ENCODE data around the gene RASGRP3. TPM values are rescaled to one million over a fixed set of nuclear protein-coding genes. Genes with fewer than 3 reads are reported as not detected.

RASGRP3 gene
- total and polyA plus RNA-seq, 2 donors (not counting 3 experiments of a cell fraction or from before 2014, with no cell fraction given) = 16.0 to 39.6 TPM

DNA sequence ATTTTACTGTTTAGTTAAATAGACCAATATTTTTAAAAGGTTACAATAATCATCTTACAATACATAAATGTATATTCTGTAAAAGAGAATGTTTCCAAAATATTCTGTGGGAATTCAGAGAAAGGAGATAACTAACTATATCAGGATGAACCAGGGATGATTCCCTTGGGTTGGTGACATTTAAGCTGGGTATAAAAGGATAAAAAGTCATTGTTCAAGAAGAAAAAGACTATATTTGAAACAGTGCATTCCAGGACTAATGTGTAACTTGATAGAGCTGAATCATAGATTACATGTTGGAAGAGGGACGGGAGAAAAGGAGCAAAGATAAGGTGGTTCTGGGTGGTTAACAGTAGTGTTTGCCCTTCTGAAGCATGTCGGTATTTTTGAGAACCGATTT, 10.1 kb downstream of the RASGRP3 start:
- dilution Hi-C loops (cut with MboI; ENCODE audit: extremely low pct_ligation_motif_present, low sequenced_read_pairs) = no loop called here
- H3K4me2 ChIP-seq (ENCODE audit: insufficient read depth, low read length) = no peak overlapping the region
- no peaks in the 10 kb centered on the region for H3K9me1 ChIP-seq (replicated peaks; ENCODE audit: control insufficient read depth, extremely low read depth, insufficient read depth, low read length)
- FAIRE-seq (no peak), DNase-seq (ENCODE audit: low read depth, low spot score) (no peak)
- no TSS peak for BruUV-seq (replicated peaks)
- H3K9me3 ChIP-seq (replicated peaks; ENCODE audit: control insufficient read depth, insufficient read depth, low read length) = no peaks in the 10 kb centered on the region
- POLR2A ChIA-PET = no interaction called here
- TF ChIP-seq MYC (IDR thresholded peaks at IDR 0.05; ENCODE audit: low read depth, low read length) (no peak), JUN (IDR thresholded peaks at IDR 0.05; ENCODE audit: borderline replicate concordance, insufficient read depth, insufficient read length, low read depth) (no peak), FOS (IDR thresholded peaks at IDR 0.05; ENCODE audit: borderline replicate concordance, insufficient read depth, low read length) (no peak), GATA2 (IDR thresholded peaks at IDR 0.05; ENCODE audit: insufficient read depth, insufficient read length, low read depth, low read length) (no peak), EZH2 (IDR thresholded peaks at IDR 0.05; ENCODE audit: borderline replicate concordance, low read depth, low read length, severe bottlenecking) (no peak), POLR2A (IDR thresholded peaks at IDR 0.05; ENCODE audit: low read depth, low read length) (no peak), POLR2AphosphoS5 (IDR thresholded peaks at IDR 0.05; ENCODE audit: insufficient read depth, low read depth, low read length) (no peak)
- TF ChIP-seq, protein P1, sequence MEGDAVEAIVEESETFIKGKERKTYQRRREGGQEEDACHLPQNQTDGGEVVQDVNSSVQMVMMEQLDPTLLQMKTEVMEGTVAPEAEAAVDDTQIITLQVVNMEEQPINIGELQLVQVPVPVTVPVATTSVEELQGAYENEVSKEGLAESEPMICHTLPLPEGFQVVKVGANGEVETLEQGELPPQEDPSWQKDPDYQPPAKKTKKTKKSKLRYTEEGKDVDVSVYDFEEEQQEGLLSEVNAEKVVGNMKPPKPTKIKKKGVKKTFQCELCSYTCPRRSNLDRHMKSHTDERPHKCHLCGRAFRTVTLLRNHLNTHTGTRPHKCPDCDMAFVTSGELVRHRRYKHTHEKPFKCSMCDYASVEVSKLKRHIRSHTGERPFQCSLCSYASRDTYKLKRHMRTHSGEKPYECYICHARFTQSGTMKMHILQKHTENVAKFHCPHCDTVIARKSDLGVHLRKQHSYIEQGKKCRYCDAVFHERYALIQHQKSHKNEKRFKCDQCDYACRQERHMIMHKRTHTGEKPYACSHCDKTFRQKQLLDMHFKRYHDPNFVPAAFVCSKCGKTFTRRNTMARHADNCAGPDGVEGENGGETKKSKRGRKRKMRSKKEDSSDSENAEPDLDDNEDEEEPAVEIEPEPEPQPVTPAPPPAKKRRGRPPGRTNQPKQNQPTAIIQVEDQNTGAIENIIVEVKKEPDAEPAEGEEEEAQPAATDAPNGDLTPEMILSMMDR (IDR thresholded peaks at IDR 0.05; ENCODE audit: extremely low read depth in 1 of 2, insufficient read depth in 1 of 2, low read depth in 1 of 2, low read length in 2 of 2) = no peak
- TF ChIP-seq, protein P2, sequence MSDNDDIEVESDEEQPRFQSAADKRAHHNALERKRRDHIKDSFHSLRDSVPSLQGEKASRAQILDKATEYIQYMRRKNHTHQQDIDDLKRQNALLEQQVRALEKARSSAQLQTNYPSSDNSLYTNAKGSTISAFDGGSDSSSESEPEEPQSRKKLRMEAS (IDR thresholded peaks at IDR 0.05; ENCODE audit: insufficient read depth, insufficient read length) = no peak
- H3K27ac ChIP-seq (ENCODE audit: insufficient read depth, low read depth, low read length) = no peak overlapping the region
- no peaks in the 10 kb centered on the region for H3K4me1 ChIP-seq (ENCODE audit: control insufficient read depth, extremely low read depth, insufficient read depth, low read length)
- intact Hi-C loops (cut with micrococcal nuclease) = no loop called here
- H3K9ac ChIP-seq (replicated peaks; ENCODE audit: extremely low read depth, insufficient read depth, low read length) = no peak overlapping the region
- H4K20me1 ChIP-seq (replicated peaks; ENCODE audit: control insufficient read depth, extremely low read depth, insufficient read depth, low read length) = no peaks in the 10 kb centered on the region
- CTCF ChIA-PET = no interaction called here
- no peaks in the 10 kb centered on the region for H3K36me3 ChIP-seq (ENCODE audit: control insufficient read depth in 2 of 2, extremely low read depth in 1 of 2, insufficient read depth in 2 of 2, low read length in 2 of 2)
- no peak overlapping the region for H2AFZ ChIP-seq (ENCODE audit: low read depth, low read length)
- H3K27me3 ChIP-seq (ENCODE audit: control insufficient read depth in 2 of 2, insufficient read depth in 2 of 2, low read length in 2 of 2) = peaks cover 4 to 6% of the 10 kb centered on the region in 2 experiments
- no peaks in the 10 kb centered on the region for H3K79me2 ChIP-seq (ENCODE audit: control insufficient read depth, insufficient read depth, low read length)
- H3K4me3 ChIP-seq (replicated peaks in 1 of 3; ENCODE audit: insufficient read depth in 1 of 3, low read depth in 1 of 3, low read length in 3 of 3) = no peak overlapping the region

All from endothelial cell of umbilical vein (primary cell).